Cerebellar cortex (tissue), 1 donor: ENCODE data around the gene DNAH1.

ENCODE experiments used
- DNase-seq: peaks from one replicate; pipeline ENCODE4 v3.0.0-alpha.2; 2015; ENCODE audit warnings: low spot score

DNAH1 gene

GRCh38 chr3:52357151-52358080, 41.3 kb downstream of the DNAH1 start:
- DNase-seq = no peak

- DNase-seq = no peak
Measured at GRCh38 chr3:52358362-52358940, 42.3 kb downstream of the DNAH1 start.

GRCh38 chr3:52359116-52359855, 43.2 kb downstream of the DNAH1 start:
- DNase-seq = no peak

GRCh38 chr3:52361011-52361410, 44.9 kb downstream of the DNAH1 start:
- DNase-seq = no peak

- no peak for DNase-seq
Measured at GRCh38 chr3:52361454-52361853, 45.3 kb downstream of the DNAH1 start.

GRCh38 chr3:52361898-52362297, 45.8 kb downstream of the DNAH1 start:
- DNase-seq = no peak

- DNase-seq = no peak
Measured at GRCh38 chr3:52364322-52365035, 48.4 kb downstream of the DNAH1 start.

GRCh38 chr3:52366527-52366926, 50.4 kb downstream of the DNAH1 start:
- DNase-seq = no peak

- no peak for DNase-seq
Measured at GRCh38 chr3:52367891-52368880, 52.1 kb downstream of the DNAH1 start.

- no peak for DNase-seq
Measured at GRCh38 chr3:52370531-52370930, 54.4 kb downstream of the DNAH1 start.

- no peak for DNase-seq
Measured at GRCh38 chr3:52372822-52373504, 56.8 kb downstream of the DNAH1 start.

- DNase-seq = no peak
Measured at GRCh38 chr3:52373676-52374075, 57.6 kb downstream of the DNAH1 start.

GRCh38 chr3:52374173-52374572, 58.1 kb downstream of the DNAH1 start:
- DNase-seq = no peak

- DNase-seq = no peak
Measured at GRCh38 chr3:52379610-52380009, 63.5 kb downstream of the DNAH1 start.

- no peak for DNase-seq
Measured at GRCh38 chr3:52380023-52380422, 63.9 kb downstream of the DNAH1 start.

GRCh38 chr3:52381623-52382022, 65.5 kb downstream of the DNAH1 start:
- no peak for DNase-seq

- DNase-seq = no peak
Measured at GRCh38 chr3:52383446-52383845, 67.3 kb downstream of the DNAH1 start.

- DNase-seq = no peak
Measured at GRCh38 chr3:52384019-52384761, 68.1 kb downstream of the DNAH1 start.

- DNase-seq = peak; percentile 54
Measured at GRCh38 chr3:52385157-52385556, 69.0 kb downstream of the DNAH1 start.

GRCh38 chr3:52387481-52387880, 71.4 kb downstream of the DNAH1 start:
- no peak for DNase-seq
